A673 (cell line): ENCODE data around the gene HDAC2. TPM values are rescaled to one million over a fixed set of nuclear protein-coding genes. Genes with fewer than 3 reads are reported as not detected.
"Not testable (repeated sequence)": the region's sequence is repeated elsewhere in the genome, so short reads cannot be mapped to it uniquely, and the experiment has no call there.

Experiments used
- BruUV-seq: library from RNA; stranded (reverse); fragments of 400-500 nt; replicated peaks from 2 replicates; lab custom pipeline; 2021; lab: Mats Ljungman, UMichigan
- CTCF ChIA-PET: fragments of 300-600 bp; sonication (Branson Sonifier 250); formaldehyde crosslinking; loops from one replicate; lab custom pipeline; 2022; ENCODE audit warnings: antibody characterized with exemption; lab: Charles Lee
- POLR2A ChIA-PET: fragments of 300-600 bp; sonication (Branson Sonifier 250); formaldehyde crosslinking; loops from one replicate; lab custom pipeline; 2022; ENCODE audit warnings: antibody characterized with exemption; ENCODE audit not compliant: low non-redundant PET; lab: Charles Lee
- DNase-seq: peaks from one replicate; pipeline ENCODE4 v3.0.0-alpha.2; 2015; ENCODE audit warnings: low spot score
- H3K27ac ChIP-seq: fragments of 200-600 bp; sonication (generic); 2 replicates; pipeline ENCODE4 v1.5.1; 2016; ENCODE audit warnings: mixed run types, low read depth, mild to moderate bottlenecking, mixed read lengths, antibody characterized with exemption, low read length; ENCODE audit not compliant: poor library complexity, severe bottlenecking
- H3K27me3 ChIP-seq: fragments of 200-600 bp; sonication (generic); replicated peaks from 2 replicates; pipeline ENCODE4 v1.6.1; 2017; ENCODE audit warnings: mixed run types, low read depth, mild to moderate bottlenecking, mixed read lengths, antibody characterized with exemption, low read length; ENCODE audit not compliant: insufficient read depth, poor library complexity
- H3K36me3 ChIP-seq: fragments of 200-600 bp; sonication (generic); 2 replicates; pipeline ENCODE4 v1.6.1; 2016; ENCODE audit warnings: mixed run types, mild to moderate bottlenecking, mixed read lengths, antibody characterized with exemption, low read length; ENCODE audit not compliant: insufficient read depth, poor library complexity, severe bottlenecking
- H3K4me1 ChIP-seq: fragments of 200-600 bp; sonication (generic); 2 replicates; pipeline ENCODE4 v1.6.1; 2017; ENCODE audit warnings: mixed run types, mild to moderate bottlenecking, mixed read lengths, antibody characterized with exemption, low read length; ENCODE audit not compliant: insufficient read depth, poor library complexity, severe bottlenecking
- H3K4me3 ChIP-seq: fragments of 200-600 bp; sonication (generic); 2 replicates; pipeline ENCODE4 v1.5.1; 2016; ENCODE audit warnings: low read depth, mixed run types, mild to moderate bottlenecking, mixed read lengths, low read length; ENCODE audit not compliant: poor library complexity, severe bottlenecking
- H3K9me3 ChIP-seq: fragments of 200-600 bp; sonication (generic); 2 replicates; pipeline ENCODE4 v1.6.1; 2016; ENCODE audit warnings: mixed run types, low read depth, mild to moderate bottlenecking, mixed read lengths, antibody characterized with exemption, low read length; ENCODE audit not compliant: poor library complexity, severe bottlenecking
- EZH2 ChIP-seq: fragments of 200-600 bp; sonication (generic); IDR thresholded peaks from 2 replicates; pipeline ENCODE4 v1.6.1; 2017; ENCODE audit warnings: borderline replicate concordance, low read depth, mild to moderate bottlenecking, mixed read lengths, antibody characterized with exemption, low read length; ENCODE audit not compliant: poor library complexity, severe bottlenecking
- intact Hi-C: fragments of 100-400 bp; cut with micrococcal nuclease; formaldehyde crosslinking; loops from one replicate; pipeline ENCODE4 v1.10.0; 2022; ENCODE audit not compliant: unreplicated experiment
- total RNA-seq: library from RNA; stranded (reverse); gene quantifications from 2 replicates; pipeline ENCODE4 v1.2.3, GENCODE V29; 2021
- TF ChIP-seq, protein P1 (sequence below): fragments of 300-800, 200-600 bp; sonication (generic); conservative IDR thresholded peaks from 2 replicates; pipeline ENCODE4 v1.5.1; 2017; ENCODE audit warnings: low read depth, mild to moderate bottlenecking, antibody characterized with exemption, low read length, moderate library complexity, mixed read lengths

The HDAC2 gene
- total RNA-seq, 1 experiment from 2014 or later = 257 TPM

DNA sequence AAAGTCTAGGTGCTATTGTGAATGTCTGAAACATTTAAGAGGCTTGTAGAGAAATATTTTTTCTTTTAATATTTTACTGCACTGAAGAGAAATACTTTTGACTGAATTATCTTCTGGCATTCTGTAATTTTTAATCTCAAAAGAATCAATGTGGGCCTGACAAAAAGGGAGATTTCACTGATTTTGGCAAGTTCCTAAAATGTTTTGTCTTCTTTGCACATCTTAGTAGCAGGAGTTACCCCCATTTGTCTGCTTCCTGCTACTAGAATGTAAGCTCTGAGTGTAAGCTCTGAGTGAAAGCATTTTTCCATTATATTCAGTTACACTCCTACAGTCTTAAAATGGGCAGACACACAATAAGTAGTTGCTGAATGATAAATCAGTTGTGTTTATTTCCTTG lies 31.1 kb downstream of the HDAC2 start:
- Histone ChIP-seq H3K4me1 (no peaks in the 10 kb centered on the region), H3K4me3 (no peak overlapping the region), H3K9me3 (no peaks in the 10 kb centered on the region), H3K27ac (no peak overlapping the region), H3K27me3 (no peaks in the 10 kb centered on the region), H3K36me3 (peaks cover 61% of the 10 kb centered on the region)
- DNase-seq = no peak
- TF ChIP-seq, protein P1, sequence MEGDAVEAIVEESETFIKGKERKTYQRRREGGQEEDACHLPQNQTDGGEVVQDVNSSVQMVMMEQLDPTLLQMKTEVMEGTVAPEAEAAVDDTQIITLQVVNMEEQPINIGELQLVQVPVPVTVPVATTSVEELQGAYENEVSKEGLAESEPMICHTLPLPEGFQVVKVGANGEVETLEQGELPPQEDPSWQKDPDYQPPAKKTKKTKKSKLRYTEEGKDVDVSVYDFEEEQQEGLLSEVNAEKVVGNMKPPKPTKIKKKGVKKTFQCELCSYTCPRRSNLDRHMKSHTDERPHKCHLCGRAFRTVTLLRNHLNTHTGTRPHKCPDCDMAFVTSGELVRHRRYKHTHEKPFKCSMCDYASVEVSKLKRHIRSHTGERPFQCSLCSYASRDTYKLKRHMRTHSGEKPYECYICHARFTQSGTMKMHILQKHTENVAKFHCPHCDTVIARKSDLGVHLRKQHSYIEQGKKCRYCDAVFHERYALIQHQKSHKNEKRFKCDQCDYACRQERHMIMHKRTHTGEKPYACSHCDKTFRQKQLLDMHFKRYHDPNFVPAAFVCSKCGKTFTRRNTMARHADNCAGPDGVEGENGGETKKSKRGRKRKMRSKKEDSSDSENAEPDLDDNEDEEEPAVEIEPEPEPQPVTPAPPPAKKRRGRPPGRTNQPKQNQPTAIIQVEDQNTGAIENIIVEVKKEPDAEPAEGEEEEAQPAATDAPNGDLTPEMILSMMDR = no peak
- no peak for TF ChIP-seq EZH2
- BruUV-seq = no TSS peak
- intact Hi-C loops = loop anchor here (10.0 kb wide), 1 partner anchor 1155 kb away; no protein-coding TSS in a partner anchor
- CTCF ChIA-PET = no interaction called here
- POLR2A ChIA-PET = no interaction called here

DNA sequence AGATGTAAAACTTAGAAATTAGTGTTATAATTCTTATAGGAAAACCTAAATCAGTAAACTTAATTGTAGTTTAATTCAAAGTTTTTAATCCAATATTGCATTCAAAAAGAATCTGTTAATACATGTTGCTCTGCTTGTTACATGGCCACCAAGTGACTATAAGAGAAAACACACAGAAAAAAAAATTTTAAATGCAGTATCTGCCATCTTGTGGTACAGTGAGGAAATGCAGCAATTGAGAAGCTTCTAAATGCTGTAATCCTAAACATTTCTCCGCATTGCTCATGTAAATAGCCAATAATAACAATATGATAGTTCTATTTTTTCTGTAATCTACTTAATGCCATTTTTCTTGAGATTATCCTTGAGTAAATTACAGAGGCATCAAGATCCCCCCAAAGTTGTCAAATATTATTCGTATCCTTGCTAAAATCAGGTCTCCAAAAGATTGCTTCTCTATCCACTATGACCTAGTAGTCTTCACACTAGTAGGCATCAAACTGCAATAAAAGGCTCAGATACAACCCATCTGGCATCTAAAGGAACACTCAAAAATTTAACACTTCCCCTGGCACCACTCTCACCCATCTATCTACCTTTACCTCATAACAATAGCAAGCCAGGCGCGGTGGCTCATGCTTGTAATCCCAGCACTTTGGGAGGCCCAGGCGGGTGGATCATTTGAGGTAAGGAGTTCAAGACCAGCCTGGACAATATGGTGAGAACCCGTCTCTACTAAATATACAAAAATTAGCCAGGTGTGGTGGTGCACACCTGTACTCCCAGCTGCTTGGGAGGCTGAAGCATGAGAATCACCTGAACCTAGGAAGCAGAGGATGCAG lies 34.6 kb downstream of the HDAC2 start:
- TF ChIP-seq, protein P1 = peak; percentile 78
- TF ChIP-seq EZH2 = no peak
- H3K4me3 ChIP-seq = no peak overlapping the region
- H3K27ac ChIP-seq = no peak overlapping the region
- intact Hi-C loops = loop anchor here (10.0 kb wide), 1 partner anchor 1152 kb away; no protein-coding TSS in a partner anchor
- H3K9me3 ChIP-seq = no peaks in the 10 kb centered on the region
- peaks cover 27% of the 10 kb centered on the region for H3K36me3 ChIP-seq
- CTCF ChIA-PET = no interaction called here
- DNase-seq = peak; percentile 76
- H3K27me3 ChIP-seq = no peaks in the 10 kb centered on the region
- BruUV-seq = no TSS peak
- no peaks in the 10 kb centered on the region for H3K4me1 ChIP-seq
- POLR2A ChIA-PET = no interaction called here

DNA sequence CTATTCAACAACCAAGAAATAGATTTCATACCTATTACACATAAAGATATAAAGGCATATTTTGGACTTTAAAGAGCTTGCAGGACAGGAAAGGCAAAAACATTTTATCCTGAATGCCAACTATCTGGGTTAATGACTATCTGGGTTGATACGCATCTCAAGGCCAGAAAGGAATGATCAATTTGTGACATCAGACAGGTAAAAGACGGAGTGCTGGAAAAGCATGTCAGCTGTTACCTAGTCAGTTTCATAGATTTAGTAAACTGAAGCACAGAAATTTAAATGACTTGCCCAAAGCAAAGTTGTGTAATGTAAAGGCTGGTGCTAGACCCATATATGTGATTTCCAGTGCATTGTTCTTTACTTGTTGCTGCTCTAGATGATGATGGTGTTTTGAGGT lies 36.8 kb downstream of the HDAC2 start:
- DNase-seq = no peak
- H3K4me3 ChIP-seq = no peak overlapping the region
- H3K36me3 ChIP-seq = peaks cover 5% of the 10 kb centered on the region
- intact Hi-C loops = loop anchor here (10.0 kb wide), 1 partner anchor 1149 kb away; no protein-coding TSS in a partner anchor
- TF ChIP-seq EZH2 = no peak
- TF ChIP-seq, protein P1 = no peak
- H3K27me3 ChIP-seq = no peaks in the 10 kb centered on the region
- no peaks in the 10 kb centered on the region for H3K4me1 ChIP-seq
- no peak overlapping the region for H3K27ac ChIP-seq
- ChIA-PET POLR2A (no interaction called here), CTCF (no interaction called here)
- no TSS peak for BruUV-seq
- peaks cover 9% of the 10 kb centered on the region for H3K9me3 ChIP-seq

DNA sequence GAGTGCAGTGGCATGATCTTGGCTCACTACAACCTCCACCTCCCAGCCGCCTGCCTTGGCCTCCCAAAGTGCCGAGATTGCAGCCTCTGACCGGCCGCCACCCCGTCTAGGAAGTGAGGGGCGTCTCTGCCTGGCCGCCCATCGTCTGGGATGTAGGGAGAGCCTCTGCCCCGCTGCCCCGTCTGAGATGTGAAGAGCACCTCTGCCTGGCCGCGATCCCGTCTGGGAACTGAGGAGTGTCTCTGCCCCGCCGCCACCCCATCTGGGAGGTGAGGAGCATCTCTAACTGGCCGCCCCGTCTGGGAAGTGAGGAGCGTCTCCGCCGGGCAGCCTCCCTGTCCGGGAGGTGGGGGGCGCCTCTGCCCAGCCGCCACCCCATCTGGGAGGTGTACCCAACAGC lies 39.0 kb downstream of the HDAC2 start:
- DNase-seq, H3K9me3 ChIP-seq, BruUV-seq, POLR2A ChIA-PET, H3K36me3 ChIP-seq, H3K4me3 ChIP-seq, CTCF ChIA-PET, H3K27me3 ChIP-seq, H3K4me1 ChIP-seq, H3K27ac ChIP-seq: not testable (repeated sequence)
- intact Hi-C loops = loop anchor here (10.0 kb wide), 1 partner anchor 1147 kb away; no protein-coding TSS in a partner anchor
